Measurements from ENCODE around the gene SORCS1.
"Not testable (repeated sequence)": the region's sequence is repeated elsewhere in the genome, so short reads cannot be mapped to it uniquely, and the experiment has no call there.

The SORCS1 gene

DNA sequence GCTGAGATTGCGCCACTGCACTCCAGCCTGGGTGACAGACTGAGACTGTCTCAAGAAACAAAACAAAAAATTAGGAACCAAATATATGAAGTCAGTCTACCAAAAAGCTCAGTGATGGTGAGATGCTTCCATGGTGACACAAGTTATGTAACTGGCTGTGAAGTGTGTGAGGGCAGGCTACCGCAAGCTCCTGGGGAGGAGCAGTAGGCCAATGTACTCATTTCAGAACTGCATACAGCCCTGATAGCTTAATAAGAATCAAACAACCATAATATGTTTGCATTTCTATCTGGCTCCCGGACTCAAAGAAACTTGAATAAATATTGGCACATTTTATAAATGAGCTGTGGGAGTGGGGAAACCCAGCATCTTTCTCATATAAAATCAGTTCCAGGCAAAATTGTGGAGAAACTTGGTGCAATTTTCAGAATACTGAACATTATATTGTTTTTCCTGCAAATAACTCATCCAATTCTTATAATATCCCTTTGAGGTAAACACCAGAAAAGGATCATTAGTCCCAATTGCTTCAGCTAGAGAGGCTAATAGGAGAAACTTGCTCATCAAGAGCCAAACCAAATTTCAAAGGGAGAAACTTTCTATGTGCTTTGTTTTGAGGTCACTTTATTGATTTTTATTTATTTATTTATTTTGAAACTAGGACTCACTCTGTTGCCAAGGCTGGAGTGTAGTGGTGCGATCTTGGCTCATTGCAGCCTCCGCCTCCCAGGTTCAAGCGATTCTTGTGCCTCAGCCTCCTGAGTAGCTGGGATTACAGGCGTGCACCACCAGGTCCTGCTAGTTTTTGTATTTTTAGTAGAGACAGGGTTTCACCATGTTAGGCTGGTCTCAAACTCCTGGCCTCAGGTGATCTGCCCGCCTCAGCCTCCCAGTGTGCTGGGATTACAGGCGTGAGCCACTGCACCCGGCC, 127.0 kb downstream of the SORCS1 start:
- no peak for DNase-seq

DNA sequence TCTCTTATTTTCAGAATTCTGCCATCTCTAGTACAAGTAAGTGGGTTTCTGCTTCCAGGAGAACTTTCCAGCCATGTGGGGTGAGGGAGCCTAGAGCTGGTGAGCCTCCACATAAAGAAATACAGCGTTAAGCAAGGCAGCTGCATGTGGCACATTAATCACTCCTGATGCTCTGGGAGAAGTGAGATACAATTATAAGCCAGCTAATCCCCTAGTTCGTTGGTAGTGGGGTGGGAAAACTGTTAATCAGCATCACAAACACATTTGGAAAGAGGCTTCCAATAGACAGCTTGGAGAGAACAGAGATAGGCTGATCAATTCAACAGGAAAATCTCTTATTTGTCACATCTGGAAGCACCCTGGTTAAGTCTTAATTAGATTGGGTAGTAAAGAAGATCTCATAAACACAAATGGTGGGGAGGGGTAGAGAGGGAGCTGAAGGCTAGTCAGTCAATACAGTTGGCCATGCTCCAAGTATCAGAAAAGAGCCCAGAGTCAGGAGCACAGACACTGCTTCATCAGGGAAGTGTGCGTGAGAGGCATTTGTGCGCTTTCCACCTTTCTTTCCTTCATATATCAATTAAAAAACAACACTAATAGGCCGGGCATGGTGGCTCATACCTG, 130.6 kb downstream of the SORCS1 start:
- no peak for DNase-seq

DNA sequence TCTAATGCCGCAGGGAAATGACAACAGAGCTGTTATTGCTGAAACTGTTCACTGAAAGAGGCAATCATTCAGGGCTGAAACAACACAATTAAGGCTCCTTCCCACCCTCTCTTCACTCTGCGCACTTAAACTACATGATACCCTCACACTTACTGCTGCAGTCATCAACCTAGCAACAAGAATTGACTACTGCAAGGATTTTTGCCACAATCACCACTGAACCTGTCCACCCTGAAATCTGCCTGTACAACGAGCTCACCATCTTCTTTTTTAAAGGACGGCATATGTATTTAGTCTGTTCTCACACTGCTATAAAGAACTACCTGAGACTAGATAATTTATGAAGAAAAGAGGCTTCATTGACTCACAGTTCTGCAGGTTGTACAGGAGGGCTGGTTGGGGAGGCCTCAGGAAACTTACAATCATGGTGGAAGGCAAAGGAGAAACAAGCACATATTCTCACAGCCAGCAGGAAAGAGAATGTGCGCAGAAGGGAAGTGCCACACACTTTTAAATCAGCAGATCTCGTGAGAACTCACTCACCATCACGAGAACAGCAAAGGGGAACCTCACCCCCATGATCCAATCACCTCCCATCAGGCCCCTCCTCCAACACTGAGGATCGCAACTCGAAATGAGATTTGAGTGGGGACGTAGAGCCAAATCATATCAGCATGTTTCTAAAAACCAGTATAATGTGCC, 131.7 kb downstream of the SORCS1 start:
- no peak for DNase-seq

DNA sequence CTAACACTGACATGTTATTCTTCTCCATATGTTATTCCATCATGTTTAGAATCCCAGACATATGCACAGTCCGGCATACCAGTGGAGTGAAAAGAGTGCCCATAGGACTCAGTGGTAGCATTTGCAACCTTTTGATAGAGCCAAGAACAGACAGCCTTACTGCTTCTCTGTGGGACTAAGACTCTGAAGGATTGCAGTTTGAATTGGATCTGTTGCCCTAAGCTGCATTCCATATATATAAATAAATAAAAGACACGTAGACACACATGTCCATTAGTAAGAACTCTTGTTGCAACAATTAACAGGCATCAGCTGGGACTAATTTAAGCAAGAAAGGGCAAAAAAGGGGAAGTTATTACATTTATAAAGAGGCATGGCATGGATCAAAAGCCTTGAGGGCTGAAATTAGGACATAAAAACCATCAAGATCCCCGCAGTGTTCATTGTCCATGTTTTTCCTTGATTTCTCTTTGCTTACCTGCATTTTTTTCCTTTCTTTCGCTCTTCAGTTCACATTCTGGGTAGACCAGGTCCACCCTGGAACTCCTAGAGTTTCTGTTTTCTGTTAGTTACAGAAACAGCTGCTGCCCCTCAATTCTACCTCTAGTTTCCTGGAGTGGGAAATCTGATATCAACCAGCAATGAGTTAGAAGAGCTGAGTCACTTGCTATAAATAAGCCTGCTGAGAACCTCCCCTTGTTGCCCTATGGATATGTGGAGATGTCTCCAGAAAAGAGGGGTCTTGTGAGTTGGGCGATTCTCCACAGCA, 132.4 kb downstream of the SORCS1 start:
- DNase-seq: no peak

DNA sequence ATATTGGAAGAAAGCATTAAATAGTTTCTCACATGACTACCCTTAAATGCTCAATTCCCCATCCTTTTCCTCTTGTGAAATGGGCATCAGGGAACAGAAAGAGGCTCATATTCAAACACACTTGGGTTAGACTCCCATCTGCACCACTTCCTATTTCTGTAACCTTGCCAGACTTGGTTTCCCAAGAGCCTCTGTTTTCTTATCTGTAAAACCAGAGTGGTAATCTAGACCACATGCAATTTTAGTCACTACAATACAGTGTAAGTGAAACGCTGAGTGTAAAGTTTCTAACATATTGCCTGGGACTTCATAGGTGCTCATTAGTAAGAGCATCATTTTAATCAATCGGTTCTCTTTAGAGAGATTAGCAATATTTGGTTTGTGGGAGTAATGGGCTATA, 136.3 kb downstream of the SORCS1 start:
- no peak for DNase-seq

DNA sequence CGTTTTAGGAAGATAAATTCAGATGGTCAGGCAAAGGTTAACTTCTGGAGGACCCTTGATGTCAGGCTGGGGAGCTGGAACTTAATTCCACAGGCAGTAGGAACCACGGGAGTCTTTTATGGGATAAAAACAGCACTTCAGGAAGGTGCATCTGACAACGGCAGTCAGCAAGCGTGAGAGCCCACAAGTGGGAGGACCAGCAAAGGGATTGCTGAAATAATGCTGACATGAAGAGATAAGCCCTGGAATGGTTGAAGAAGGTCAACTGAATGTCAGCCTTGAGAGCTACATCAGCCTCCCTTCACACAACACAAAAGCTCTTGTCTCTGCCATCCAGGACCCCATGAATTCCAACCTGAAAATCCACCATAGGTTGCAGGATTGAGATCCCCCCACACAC, 138.8 kb downstream of the SORCS1 start:
- no peak for DNase-seq

DNA sequence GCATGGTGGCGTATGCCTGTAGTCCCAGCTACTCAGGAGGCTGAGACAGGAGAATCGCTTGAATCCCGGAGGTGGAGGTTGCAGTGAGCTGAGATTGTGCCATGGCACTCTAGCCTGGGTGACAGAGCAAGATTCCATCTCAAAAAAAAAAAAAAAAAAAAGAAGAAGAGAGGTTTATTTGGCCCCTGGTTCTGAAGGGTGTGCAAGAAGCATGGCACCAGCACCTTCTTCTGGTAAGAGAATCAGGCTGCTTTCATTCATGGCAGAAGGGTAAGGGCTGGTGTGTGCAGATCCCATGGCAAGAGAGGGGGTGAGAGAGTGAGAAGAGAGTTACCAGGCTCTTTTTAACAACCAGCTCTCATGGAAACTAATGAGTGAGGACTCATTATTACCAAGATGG, 140.5 kb downstream of the SORCS1 start:
- not testable (repeated sequence) for DNase-seq

DNA sequence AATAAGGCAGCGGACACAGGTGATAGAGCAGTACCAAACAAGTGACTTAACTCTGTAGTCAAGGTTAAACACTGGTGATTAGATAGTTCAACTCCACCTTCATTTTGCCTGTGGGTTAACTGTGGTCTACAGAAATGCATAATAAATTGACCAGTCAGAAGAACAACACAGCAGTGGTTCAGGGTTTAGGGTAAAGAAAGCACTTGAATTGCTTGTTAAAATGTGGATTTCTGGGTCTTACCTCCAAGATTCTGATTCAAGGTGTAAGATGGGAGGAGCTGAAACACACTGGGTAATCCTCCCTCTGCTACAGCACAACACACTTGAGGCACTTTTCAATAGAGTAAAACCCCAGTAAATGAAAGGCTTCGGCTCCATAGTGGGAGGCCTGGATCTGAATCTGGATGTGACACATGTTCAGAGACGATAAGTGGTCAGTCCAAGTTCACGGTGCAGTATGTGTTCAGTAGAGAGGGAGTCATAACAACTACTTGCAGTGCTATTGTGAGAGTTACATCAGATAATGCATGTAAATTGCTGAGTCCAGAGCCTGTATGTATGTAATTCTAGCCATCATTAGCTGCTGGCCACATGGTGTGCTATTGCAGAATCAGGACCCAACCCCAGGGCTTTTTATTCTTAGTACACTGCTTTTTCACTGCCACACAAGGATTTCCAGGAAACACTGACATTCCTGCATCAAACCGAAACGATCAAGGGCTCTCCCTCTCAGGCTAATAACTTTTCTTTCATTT, 141.7 kb downstream of the SORCS1 start:
- DNase-seq: no peak

DNA sequence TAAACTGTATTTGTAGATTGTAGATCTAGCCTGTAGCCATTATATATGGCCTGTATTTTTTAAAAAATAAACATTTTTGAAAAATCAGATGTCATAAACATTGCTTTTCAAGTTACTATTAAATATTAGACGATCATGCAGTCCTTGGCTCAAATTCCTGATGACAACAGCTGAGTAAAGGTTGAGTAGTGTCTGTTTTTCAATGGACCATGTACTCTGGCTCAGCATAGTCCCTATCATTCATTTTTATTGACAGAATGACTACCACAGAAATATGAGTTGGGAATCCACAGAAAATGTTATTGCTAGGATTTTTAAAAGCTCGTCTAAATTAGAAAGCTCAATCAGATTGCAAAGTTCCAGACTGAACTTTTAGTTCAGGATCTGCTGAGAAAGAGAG, 145.4 kb downstream of the SORCS1 start:
- DNase-seq: no peak

DNA sequence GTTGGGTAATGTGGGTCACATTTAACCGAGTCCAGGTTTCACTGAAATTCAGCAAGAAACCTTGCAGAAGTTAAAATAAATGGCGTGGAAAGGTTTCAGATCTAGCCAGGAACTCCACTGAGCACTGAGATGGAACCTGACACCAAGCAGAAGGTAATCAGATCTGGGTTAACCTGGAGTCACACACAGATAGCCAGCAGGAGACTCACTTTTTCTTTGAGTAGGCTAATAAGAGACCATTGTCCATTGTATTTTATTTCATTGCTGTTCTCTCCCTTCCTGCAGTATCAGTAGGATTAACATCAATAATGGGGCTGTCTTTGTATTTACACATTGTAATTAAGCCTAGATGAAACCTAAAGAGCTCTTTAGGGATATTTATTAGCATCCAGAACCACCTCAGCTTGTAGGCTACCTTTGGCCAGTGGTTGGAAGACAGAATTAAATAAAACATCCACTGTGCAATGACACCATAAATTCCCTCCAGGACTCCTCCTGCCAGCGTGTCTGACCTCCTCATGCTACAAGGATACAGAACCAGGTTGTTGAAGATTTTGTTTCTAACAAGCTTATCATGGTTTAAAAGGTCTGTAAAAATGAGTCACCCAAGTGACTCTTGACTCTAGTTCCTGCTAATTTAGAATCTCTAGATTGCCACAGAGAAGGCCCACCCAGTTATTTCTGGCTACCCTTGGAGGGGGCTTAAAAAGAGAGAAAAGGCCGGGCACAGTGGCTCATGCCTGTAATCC, 151.1 kb downstream of the SORCS1 start:
- DNase-seq: no peak

DNA sequence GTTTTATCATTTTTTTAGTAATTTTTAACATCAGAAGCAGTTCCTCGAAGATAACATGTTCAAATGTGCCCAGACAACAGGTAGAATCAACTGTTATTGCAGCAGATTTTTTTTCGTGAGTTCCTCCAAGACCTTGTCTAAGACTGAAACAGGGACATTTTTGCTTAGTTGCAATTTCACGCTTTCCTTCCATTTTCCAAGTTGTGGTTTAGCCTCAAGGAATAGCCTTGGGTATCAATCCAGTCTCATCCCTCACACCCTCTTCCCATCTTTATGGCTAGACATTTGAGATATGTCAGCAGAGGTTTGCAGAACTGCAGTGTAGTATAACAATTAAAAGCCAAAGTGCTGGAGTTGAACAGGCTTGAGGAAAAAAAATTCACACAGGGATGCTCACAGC, 152.5 kb downstream of the SORCS1 start:
- DNase-seq: no peak

DNA sequence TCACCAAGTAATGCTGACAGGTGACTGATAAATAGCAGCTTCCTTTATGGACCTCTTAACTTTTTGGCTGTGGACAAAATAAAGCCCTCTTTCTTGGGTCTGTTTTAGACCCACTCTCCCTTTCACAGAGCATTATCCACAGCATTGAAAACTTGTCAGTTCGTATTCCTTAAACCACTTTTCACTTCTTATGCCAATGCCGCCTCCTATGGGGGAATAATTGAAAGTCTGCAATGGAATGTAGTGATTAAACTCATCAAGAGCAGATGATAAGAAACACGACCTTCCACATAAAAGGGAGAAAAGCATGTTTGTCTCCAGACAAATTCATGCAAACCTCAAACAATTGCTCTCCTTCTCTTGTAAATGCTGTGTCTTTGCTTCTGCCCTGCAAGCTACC, 153.4 kb downstream of the SORCS1 start:
- DNase-seq: no peak

DNA sequence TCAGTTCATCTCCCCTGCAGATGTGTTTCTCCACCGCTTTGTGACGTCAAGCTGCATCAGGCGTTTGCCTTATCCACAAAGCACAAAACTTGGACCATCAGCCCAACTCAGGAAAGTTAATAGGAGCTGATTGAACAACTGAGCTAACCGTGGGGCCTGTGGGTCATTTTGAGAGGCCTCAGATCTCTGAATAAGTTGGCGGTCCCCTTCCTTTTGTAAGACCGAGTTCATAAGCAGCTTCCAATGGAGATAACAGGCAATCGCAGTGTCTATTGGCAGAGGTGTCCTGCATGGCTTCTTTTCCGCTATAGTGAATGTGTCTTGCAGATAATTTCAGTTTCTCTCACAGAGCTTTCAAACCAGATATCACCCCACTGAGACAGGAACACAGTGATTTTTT, 154.0 kb downstream of the SORCS1 start:
- no peak for DNase-seq

DNA sequence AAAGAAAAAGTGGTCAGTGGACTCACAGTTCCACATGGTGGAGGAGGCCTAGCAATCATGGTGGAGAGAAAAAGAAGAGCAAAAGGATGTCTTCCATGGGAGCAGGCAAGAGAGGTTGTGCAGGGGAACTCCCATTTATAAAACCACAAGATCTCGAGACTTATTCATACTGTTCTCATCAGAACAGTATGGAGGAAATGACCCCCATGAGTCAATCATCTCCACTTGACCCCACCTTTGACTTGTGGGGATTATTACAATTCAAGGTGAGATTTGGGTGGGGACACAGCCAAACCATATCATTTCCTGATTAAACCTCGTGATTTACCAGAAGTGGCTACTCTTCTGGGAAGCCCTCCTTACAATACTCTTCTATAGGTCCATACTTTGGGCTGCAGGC, 160.1 kb downstream of the SORCS1 start:
- DNase-seq: no peak

DNA sequence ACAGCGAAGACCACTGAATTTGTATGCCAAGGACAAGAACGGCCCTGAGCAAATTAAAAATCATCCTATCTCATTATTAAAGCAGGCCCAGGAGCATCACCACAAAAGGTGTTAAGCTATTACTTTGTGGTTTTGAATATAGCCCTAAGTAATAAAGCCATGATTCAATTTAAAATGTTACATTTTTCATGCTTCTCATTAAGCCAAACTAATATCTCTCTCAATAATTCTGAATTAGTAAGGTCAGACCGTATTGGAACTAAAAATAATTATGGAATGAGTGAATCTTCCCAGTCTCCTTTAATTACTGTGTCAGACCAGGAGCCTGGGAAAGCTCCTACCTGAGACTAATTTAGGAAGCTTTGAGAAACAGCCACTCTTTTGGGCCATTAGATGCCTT, 162.4 kb downstream of the SORCS1 start:
- no peak for DNase-seq

DNA sequence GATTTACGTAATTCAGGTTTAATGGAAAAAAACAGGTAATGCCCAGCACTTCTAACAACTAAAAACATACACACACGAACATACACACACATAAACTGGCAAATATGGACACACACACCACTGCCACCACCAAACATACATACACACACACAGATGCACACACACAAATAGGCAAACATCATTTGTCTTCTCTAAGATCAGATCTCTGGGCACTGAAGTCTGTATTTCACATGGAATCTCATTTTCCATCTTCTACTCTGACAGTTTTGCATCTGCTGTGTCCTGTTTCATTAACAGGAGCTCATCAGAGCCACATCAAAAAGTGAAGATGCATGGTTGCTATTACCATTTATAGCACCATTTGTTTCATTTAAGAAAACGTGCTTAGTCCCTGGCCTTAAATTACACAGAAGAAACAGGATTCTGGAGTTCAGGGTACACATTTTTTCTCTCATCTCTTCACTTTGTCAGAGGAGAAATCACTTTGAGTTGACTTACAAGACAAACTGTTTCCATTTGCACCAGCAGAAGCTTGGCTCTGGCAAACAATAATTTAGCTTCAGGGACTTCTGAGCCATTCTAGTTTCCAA, 165.3 kb downstream of the SORCS1 start:
- DNase-seq: no peak

DNA sequence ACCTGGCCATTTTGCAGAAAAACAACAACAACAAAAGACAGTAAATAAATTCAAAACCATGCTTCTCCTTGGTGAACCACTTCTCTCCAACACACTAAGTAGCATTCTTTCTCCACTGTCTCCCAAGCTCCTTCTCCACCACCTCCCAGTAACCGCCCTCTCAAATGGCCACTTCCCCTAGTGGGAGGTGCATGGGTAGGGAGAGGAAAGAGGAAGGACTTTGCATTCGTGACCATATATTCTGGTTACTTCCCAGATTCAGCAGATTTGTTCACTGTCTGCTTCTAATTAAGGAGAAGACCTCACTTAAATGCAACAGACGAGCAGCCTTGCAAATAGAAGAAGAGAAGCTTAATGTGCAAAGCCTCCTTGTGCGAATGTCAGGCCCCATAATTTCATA, 166.8 kb downstream of the SORCS1 start:
- DNase-seq: peak; percentile 2 to 19

DNA sequence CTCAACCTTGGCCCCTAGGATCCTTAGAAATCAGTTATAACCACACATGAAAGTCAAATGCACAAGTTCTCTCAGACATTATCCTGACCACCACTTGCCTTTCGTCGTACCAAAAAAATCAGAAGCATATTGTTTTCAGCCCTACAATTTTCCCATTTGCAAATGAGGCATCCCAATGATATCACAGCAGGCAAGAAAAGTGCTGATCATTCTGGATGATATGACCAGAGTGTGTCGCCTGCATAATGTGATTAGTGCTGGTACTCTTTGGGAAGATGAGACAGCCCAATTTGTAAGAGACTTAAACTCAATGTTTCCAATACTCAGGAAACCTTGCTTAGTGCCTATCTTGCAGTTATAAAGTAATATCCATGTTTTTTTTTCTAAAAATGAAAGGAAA, 168.0 kb downstream of the SORCS1 start:
- DNase-seq: no peak

DNA sequence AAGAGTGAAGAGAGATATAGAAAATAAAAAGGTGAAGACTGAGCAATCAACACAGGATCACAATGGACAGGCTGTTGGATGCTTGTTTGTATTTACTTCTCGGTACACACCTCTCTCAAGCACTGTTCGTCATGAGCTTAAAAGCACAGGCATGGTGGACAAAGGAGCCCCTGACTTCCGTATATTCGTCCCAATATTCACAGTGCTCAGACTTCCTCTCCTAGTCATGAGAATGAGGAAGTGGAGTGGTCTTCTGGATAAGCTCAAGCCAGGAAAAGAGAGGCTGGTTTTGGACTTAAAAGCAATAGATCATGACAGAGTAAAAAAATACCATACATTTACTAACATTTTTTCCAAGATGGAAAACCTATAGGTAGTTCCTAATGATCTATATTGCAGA, 172.5 kb downstream of the SORCS1 start:
- DNase-seq: no peak

DNA sequence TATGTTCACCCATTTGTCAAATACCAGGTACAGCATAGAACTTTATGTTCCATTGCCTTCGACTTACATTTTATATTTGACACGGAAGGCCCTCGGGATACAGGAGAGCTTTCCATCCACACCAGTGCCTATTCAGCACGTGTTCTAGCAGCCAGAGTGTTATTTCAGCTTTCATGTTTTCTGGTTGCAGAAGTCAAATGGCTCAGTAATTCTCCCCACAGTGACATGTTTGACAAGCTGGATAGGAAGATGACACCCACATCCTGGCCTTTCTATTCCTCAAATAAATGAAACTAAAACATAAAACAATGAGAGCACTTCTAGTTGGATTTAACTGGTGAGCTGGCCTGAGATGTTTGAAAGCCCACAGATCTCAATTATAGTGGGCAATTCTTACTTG, 173.4 kb downstream of the SORCS1 start:
- no peak for DNase-seq

DNA sequence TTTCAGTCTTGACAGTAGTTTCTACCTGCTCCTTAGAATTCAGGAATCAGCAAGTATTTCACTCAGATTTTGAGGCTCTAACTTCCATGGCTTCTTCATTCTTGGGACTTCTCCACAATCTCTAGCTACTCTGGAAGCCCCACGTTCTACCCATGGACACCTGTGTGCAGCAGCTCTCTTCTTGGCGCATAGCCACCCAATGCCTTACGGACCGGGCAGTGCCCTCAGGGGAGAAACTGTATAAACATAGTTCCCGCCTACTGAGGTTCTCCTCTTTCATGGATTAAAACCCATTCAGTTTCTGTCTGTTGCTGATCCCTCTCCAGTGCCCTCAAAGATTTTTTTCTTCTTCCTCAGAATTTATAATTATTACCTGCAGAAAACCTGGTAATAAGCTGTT, 177.1 kb downstream of the SORCS1 start:
- DNase-seq: no peak
